ENCODE data around the gene OSBPL5.

OSBPL5 gene

DNA sequence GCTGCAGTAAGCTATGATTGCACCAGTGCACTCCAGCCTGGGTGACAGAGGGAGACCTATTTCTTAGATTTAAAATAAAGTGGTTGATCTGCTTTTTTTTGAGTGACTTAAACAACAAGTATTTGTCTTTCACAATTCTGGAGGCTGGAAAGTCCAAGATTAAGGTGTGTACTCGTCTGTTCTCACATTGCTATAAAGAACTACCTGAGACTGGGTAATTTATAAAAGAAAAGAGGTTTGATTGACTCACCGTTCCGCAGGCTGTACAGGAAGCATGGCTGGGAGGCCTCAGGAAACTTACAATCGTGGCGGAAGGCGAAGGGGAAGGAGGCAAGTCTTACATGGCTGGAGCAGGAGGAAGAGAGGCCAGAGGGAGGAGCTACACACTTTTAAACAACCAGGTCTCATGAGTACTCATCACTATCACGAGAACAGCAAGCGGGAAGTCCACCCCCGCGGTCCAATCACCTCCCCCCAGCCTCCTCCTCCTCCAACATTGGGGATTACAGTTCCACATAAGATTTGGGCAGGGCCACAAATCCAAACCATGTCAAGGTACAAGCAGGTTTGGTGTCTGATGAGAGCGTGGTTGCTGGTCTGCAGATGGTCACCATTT lies 19.7 kb upstream of the OSBPL5 start:
- DNase-seq (ENCODE audit: low spot score), result no peak
- TF ChIP-seq CTCF (IDR thresholded peaks at IDR 0.05; ENCODE audit: extremely low read depth, missing control alignments), result no peak

- no peak for TF ChIP-seq CTCF (IDR thresholded peaks at IDR 0.05; ENCODE audit: extremely low read depth, missing control alignments)
- no peak for DNase-seq (ENCODE audit: low spot score)
Observed at GRCh38 chr11:3183523-3183922, 18.4 kb upstream of the OSBPL5 start.

DNA sequence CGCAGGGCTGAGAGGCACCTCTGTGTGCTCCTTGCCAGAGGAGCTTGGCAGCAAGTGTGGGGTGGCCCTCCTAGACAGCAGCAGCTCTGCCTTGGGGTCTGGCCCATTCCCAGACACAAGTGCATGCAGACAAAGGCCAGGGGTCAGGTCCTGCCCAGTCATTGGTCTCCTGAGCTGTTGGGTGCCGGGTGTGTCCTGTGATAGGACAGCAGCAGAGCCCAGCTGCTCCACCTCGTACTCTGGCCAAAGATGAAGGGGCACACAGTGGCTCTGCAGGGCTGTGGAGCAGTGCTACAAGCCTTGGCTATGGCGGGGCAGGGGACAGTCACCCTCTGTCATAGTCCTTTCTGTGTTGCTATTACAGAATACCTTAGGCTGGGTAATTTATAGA lies 17.3 kb upstream of the OSBPL5 start:
- no peak for TF ChIP-seq CTCF (IDR thresholded peaks at IDR 0.05; ENCODE audit: extremely low read depth, missing control alignments)
- DNase-seq (ENCODE audit: low spot score), result no peak

DNA sequence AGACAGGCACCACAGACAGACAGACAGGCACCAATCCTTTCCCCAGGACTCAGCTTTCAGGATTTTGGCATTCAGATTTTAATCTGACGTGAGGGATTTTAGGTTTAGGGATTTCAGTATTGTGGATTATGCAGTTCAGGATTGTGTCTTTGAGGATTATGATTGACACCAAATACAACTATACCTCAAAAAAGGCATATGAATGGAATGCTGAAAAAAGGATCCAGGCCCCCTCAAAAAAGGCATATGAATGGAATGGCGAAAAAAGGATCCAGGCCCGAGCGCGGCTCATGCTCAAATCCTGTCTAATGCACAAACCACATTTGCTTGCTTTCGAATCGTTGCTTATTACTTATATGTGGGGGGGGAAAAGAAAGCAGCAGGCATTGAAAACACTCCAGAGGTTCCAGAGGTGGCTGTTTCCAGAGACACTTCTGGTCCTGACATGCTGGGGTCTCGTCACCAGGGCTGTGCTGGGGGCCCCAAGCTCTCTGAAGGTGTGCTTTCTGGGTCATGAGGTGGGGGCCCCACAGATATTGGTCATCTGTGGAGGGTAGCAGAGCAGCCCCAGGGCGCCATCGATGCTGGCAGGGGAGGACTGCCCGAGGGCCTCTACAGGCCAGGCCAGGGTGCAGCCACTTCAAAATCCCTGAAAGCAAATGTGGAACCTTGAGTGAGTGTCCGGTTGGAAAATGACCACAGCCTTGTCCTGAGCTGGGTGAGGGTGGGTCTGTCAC lies 16.8 kb upstream of the OSBPL5 start:
- no peak for TF ChIP-seq CTCF (IDR thresholded peaks at IDR 0.05; ENCODE audit: extremely low read depth, missing control alignments)
- DNase-seq (ENCODE audit: low spot score), result no peak

DNA sequence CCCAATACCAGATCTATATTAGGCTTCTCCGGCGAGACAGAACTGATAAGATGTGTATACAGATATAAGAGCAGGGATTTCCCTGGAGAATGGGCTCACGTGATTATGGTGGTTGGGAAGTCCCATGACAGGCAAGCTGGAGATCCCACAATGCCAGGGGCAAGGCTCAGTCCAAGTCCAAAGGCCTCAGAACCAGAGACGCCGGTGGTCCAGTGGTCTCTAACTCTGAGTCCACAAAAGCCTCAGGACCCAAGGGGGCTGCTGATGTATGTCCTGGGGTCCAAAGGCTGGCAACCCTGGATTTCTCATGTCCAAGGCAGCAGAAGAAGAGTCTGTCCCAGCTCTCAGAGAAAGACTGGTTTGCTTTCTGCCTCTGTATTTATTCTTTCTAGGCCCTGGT lies 15.8 kb upstream of the OSBPL5 start:
- TF ChIP-seq CTCF (IDR thresholded peaks at IDR 0.05; ENCODE audit: extremely low read depth, missing control alignments), result no peak
- no peak for DNase-seq (ENCODE audit: low spot score)

- no peak for TF ChIP-seq CTCF (IDR thresholded peaks at IDR 0.05; ENCODE audit: extremely low read depth, missing control alignments)
- DNase-seq (ENCODE audit: low spot score), result no peak
Observed at GRCh38 chr11:3178349-3178748, 13.2 kb upstream of the OSBPL5 start.

DNA sequence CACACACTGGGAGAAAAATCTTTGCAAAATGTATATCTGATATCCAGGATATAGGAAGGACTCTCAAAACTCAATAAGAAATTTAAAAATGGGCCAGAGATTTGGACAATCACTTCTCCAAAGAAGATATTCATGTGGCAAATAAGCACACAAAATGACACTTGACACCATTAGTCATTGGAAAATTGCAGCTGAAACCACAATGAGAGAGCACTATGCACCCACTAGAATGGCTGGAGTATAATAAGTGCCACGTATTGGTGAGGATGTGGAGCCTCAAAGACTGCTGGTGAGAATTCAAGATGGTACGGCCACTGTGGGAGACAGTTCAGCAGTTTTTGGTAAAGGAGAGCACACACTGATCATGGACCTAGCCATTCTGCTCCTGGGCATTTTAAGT lies 12.8 kb upstream of the OSBPL5 start:
- TF ChIP-seq CTCF (IDR thresholded peaks at IDR 0.05; ENCODE audit: extremely low read depth, missing control alignments), result no peak
- no peak for DNase-seq (ENCODE audit: low spot score)

Measured in GM20000 (cell line).